HG02798 (cell line): ENCODE results near the gene ITFG1.

ENCODE experiments used
- ATAC-seq: cut with Tn5 transposase; IDR thresholded peaks from one replicate; pipeline ENCODE4 v1.9.1; 2021; ENCODE audit warnings: mild to moderate bottlenecking; ENCODE audit not compliant: unreplicated experiment, poor library complexity

The ITFG1 gene

GRCh38 chr16:47431960-47432359 is 28.9 kb downstream of the ITFG1 start:
- no peak for ATAC-seq

- ATAC-seq, result no peak
These were observed 34.1 kb downstream of the ITFG1 start for GRCh38 chr16:47426806-47427205.

GRCh38 chr16:47424846-47425245 is 36.0 kb downstream of the ITFG1 start:
- ATAC-seq, result no peak

DNA sequence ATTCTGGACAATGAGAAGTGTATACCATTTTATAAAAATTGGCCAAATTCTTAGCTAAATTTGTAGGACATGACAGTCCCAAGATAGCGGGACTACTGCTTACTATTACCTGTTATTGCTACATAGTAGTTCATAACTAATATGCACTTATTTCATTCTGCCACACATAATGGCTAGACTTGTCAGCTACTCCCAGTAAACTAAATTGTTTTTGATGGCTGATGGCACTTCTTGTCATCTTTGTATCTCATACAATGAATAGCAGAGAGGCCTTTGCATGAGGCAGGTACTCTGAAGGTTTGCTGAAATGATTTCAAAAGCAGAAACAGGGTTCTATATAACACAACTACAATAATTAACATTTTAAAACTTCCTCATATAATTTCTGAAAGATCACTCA is 44.0 kb downstream of the ITFG1 start:
- ATAC-seq, result no peak

DNA sequence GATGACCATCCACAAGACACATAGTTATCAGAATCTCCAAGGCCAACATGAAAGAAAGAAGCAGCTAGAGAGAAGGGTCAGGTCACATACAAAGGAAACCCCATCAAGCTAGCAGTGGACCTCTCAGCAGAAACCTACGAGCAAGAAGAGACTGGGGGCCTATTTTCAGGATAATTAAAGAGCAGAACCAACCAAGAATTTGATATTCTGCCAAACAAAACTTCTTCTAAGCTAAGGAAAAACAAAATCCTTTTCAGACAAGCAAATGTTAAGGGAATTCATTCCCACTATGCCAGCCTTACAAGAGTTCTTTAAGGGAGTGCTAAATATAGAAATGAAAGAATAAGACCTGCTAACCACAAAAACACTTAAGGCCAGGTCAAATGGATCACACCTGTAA is 47.8 kb downstream of the ITFG1 start:
- ATAC-seq, result no peak

GRCh38 chr16:47408491-47408890 is 52.4 kb downstream of the ITFG1 start:
- no peak for ATAC-seq

DNA sequence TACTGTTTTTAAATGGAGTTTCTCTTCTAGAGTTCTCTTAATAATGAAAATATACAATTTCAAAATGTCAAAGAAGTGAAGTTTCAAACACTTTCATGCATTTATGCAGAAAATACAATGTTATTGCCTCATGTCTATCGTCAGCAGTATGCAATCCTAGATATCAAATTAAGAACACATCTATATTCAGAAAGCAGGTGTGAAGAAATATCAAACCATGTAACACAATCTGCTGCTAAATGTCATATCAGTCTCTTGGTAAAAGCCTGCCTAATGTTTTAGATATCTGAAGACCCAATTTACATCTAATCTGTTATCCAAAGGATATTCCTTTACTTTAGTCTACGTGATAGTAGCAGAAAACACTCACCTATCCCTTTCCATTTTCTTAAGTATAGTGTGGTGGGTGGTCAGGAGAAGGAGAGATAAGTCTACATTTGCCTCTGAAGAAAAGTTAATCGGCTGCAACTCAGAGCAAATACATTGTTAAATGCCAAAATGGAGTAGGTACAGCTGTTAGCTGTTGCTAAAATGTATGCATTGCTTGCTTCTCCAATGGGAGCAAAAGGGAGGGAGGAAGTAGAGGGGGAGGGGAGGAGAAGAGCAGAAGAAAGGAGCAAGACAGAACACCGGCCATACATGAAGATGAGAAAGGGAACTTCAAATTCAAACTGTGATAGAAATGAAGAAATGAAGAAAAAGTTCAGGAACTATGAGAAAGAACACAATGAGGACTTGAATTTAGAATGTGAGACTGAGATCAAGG is 64.9 kb downstream of the ITFG1 start:
- no peak for ATAC-seq

- ATAC-seq, result peak; percentile 89
These were observed 68.8 kb downstream of the ITFG1 start for GRCh38 chr16:47392081-47392480.

GRCh38 chr16:47388705-47389104 is 72.2 kb downstream of the ITFG1 start:
- ATAC-seq, result no peak

GRCh38 chr16:47387026-47387734 is 73.7 kb downstream of the ITFG1 start:
- ATAC-seq, result no peak

- ATAC-seq, result no peak
These were observed 74.6 kb downstream of the ITFG1 start for GRCh38 chr16:47386201-47386718.

- ATAC-seq, result no peak
These were observed 78.5 kb downstream of the ITFG1 start for GRCh38 chr16:47382362-47382761.

- ATAC-seq, result no peak
These were observed 83.7 kb downstream of the ITFG1 start for GRCh38 chr16:47377154-47377553.

GRCh38 chr16:47375423-47375822 is 85.4 kb downstream of the ITFG1 start:
- no peak for ATAC-seq

DNA sequence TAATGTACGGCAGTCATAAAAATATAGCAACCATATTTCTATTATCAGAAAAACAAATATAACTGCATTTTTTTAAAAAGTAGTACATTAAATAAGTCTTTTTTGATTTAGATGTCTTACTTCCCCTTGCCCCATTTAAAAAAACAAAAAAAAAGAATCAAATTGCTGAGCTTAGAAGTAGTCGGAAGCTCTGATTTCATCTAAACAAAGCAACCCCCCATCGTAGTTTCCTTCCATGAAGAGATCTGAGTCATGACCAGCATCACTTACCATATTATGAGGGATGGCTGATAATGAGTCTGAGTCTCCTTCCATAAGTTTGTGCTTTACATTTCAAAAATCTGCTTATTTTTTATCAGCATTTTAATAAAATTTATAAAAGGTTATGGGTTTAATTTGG is 86.2 kb downstream of the ITFG1 start:
- ATAC-seq, result no peak

- ATAC-seq, result no peak
These were observed 89.4 kb downstream of the ITFG1 start for GRCh38 chr16:47371271-47372014.

- no peak for ATAC-seq
These were observed 90.3 kb downstream of the ITFG1 start for GRCh38 chr16:47370536-47370935.

DNA sequence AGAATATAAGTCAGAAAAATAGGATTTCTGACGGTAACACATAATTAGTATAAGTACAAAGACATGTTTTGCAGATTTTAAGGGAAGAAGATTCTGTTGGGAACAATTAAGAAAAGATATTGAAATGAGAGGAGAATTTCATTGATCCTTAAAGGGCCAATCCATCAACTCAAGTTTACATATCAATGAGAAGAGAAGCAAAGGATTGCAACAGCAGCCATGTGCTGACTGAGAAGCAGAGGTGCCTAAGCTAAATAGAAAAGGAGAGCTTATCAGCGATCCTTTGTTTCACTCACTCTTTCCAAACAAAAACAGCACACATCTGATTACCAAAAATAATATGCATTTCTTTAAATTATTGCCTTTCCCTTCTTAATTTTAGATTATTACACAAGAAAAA is 94.6 kb downstream of the ITFG1 start:
- no peak for ATAC-seq

GRCh38 chr16:47363761-47364160 is 97.1 kb downstream of the ITFG1 start:
- ATAC-seq, result no peak

DNA sequence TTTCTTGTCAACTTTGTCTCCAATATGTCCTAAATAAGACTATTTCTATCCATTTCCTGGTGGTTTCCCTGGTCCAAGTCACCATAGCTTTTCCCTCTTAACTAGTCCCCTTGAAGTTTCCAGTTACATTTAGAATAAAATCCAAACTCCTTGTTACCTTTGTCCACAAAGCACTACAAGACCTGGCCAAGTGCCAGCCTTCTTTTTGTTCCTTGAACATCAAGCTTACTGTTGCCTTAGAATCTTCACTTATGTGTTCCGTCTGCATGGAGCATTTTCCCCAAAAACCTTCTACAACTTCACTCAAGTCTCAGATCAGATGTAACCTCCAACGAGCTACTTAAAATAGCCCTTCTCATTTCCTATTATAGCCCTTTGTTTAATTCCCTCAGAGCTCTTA is 101.4 kb downstream of the ITFG1 start:
- ATAC-seq, result no peak

DNA sequence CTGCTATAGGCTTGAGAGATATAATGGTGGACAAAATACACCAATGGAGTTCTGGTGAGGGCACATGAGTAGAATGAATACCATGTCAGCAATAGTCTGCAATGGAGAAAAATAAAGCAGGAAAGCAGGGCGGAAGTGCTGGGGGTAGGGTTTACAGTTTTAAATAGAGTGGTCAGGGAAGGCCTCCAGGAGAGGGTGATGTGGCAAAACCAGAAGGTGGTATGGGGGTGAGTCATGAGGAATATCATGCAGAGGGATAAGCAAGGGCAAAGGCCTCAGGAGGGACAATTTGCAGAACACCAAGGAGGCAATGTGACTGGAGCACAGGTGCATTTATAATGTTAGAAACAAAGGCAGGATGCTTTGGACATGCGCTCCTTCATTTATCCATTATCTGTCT is 102.0 kb downstream of the ITFG1 start:
- no peak for ATAC-seq
